HCT116 (cell line): ENCODE measurements around the gene SMOC1. TPM values are rescaled to one million over a fixed set of nuclear protein-coding genes. Genes with fewer than 3 reads are reported as not detected.

Experiments
- ATAC-seq: fragments of 200-7000 bp; cut with Tn5 transposase; 2 replicates; pipeline ENCODE4 v1.9.1; 2020; ENCODE audit warnings: mild to moderate bottlenecking, moderate library complexity
- BruUV-seq: library from RNA; stranded (reverse); fragments of 400-500 nt; replicated peaks from 2 replicates; lab custom pipeline; 2021; lab: Mats Ljungman, UMichigan
- CTCF ChIA-PET: fragments of 300-600 bp; sonication (Branson Sonifier 250); formaldehyde crosslinking; loops from one replicate; lab custom pipeline; 2021; ENCODE audit warnings: antibody characterized with exemption; lab: Charles Lee
- POLR2A ChIA-PET: fragments of 300-600, 350-600 bp; sonication (Branson Sonifier 250); formaldehyde crosslinking; loops from one replicate; lab custom pipeline; 2021; ENCODE audit warnings: antibody characterized with exemption; lab: Charles Lee
- RAD21 ChIA-PET, 2 experiments: fragments of 300-600 bp; sonication (Branson Sonifier 250); formaldehyde crosslinking; loops; one replicate each; lab custom pipeline; 2023; ENCODE audit warnings: low total read pairs in 2 of 2; ENCODE audit not compliant: uncharacterized antibody in 2 of 2, unreplicated experiment in 2 of 2, low non-redundant PET in 1 of 2; lab: Charles Lee
- DNase-seq: peaks from one replicate; pipeline ENCODE4 v3.0.0-alpha.2; 2010; ENCODE audit warnings: low read depth, low spot score
- H2AFZ ChIP-seq: fragments of 200-600 bp; shearing (Covaris generic), sonication (generic); 2 replicates; pipeline ENCODE4 v1.6.1; 2017; ENCODE audit warnings: low read depth, mixed run types, mixed read lengths, antibody characterized with exemption, low read length; ENCODE audit not compliant: poor library complexity, severe bottlenecking
- H3K27ac ChIP-seq: 2 replicates; pipeline ENCODE4 v1.5.1; 2012; ENCODE audit warnings: low read depth, low read length
- H3K27me3 ChIP-seq: fragments of 200-600 bp; sonication (generic); 2 replicates; pipeline ENCODE4 v1.6.1; 2016; ENCODE audit warnings: mixed run types, low read length, mixed read lengths; ENCODE audit not compliant: insufficient read depth
- H3K36me3 ChIP-seq, 2 experiments: fragments of 200-500 bp in 1 of 2; fragments of 200-600 bp in 1 of 2; sonication (Bioruptor generic) in 1 of 2; sonication (generic) in 1 of 2; 2 replicates each; pipeline versions ENCODE4 v1.5.1 to v1.6.1; 2014 to 2016; ENCODE audit warnings: low read length in 2 of 2, inconsistent platforms in 1 of 2, mixed read lengths in 1 of 2, mixed run types in 1 of 2; ENCODE audit not compliant: insufficient read depth in 2 of 2, control insufficient read depth in 1 of 2
- H3K4me1 ChIP-seq, 2 experiments: fragments of 200-600 bp in 1 of 2; sonication (generic) in 1 of 2; 2 replicates each; pipeline versions ENCODE4 v1.5.1 to v1.6.1; 2012 to 2017; ENCODE audit warnings: low read length in 2 of 2, inconsistent platforms in 1 of 2, mild to moderate bottlenecking in 1 of 2, mixed read lengths in 1 of 2, mixed run types in 1 of 2, moderate library complexity in 1 of 2; ENCODE audit not compliant: insufficient read depth in 2 of 2, control insufficient read depth in 1 of 2
- H3K4me2 ChIP-seq: fragments of 200-600 bp; sonication (generic); 2 replicates; pipeline ENCODE4 v1.6.1; 2017; ENCODE audit warnings: mixed run types, low read length, mixed read lengths
- H3K4me3 ChIP-seq, 2 experiments: fragments of 200-600 bp in 1 of 2; sonication (generic) in 1 of 2; replicated peaks in 1 of 2; 2 replicates each; pipeline ENCODE4 v1.5.1; 2011 to 2016; ENCODE audit warnings: low read length in 2 of 2, control low read depth in 1 of 2, low read depth in 1 of 2, mild to moderate bottlenecking in 1 of 2, mixed read lengths in 1 of 2, mixed run types in 1 of 2
- H3K79me2 ChIP-seq: fragments of 200-600 bp; sonication (generic); 2 replicates; pipeline ENCODE4 v1.6.1; 2017; ENCODE audit warnings: mild to moderate bottlenecking, mixed run types, low read length, moderate library complexity, mixed read lengths; ENCODE audit not compliant: insufficient read depth
- H3K9ac ChIP-seq: fragments of 200-600 bp; sonication (generic); 2 replicates; pipeline ENCODE4 v1.6.1; 2016; ENCODE audit warnings: low read length, mixed read lengths
- H3K9me2 ChIP-seq: fragments of 200-600 bp; sonication (generic), shearing (Covaris generic); 2 replicates; pipeline ENCODE4 v1.6.1; 2017; ENCODE audit warnings: mixed run types, mild to moderate bottlenecking, moderate library complexity; ENCODE audit not compliant: insufficient read depth
- H3K9me3 ChIP-seq, 2 experiments: fragments of 200-500 bp in 1 of 2; fragments of 200-600 bp in 1 of 2; sonication (Bioruptor generic) in 1 of 2; sonication (generic) in 1 of 2; 2 replicates each; pipeline ENCODE4 v1.6.1; 2014 to 2017; ENCODE audit warnings: low read length in 2 of 2, mixed read lengths in 2 of 2, inconsistent platforms in 1 of 2, low read depth in 1 of 2, mild to moderate bottlenecking in 1 of 2, mixed run types in 1 of 2, moderate library complexity in 1 of 2; ENCODE audit not compliant: control insufficient read depth in 1 of 2, insufficient read depth in 1 of 2
- H4K20me1 ChIP-seq: fragments of 200-600 bp; sonication (generic), shearing (Covaris generic); 2 replicates; pipeline ENCODE4 v1.6.1; 2017; ENCODE audit warnings: mixed run types, mild to moderate bottlenecking, moderate library complexity; ENCODE audit not compliant: insufficient read depth
- EGR1 ChIP-seq: IDR thresholded peaks from 2 replicates; pipeline ENCODE4 v1.6.1; 2012; ENCODE audit warnings: low read depth
- ELF1 ChIP-seq: IDR thresholded peaks from 2 replicates; pipeline ENCODE4 v1.6.1; 2012; ENCODE audit warnings: low read depth, borderline replicate concordance
- EZH2 ChIP-seq: fragments of 200-600 bp; sonication (generic); IDR thresholded peaks from 2 replicates; pipeline ENCODE4 v1.6.1; 2017; ENCODE audit warnings: antibody characterized with exemption, mixed run types
- EZH2phosphoT487 ChIP-seq: fragments of 200-600 bp; IDR thresholded peaks from 2 replicates; pipeline ENCODE4 v1.6.1; 2018; ENCODE audit warnings: antibody characterized with exemption, borderline replicate concordance
- FOSL1 ChIP-seq: IDR thresholded peaks from 2 replicates; pipeline ENCODE4 v1.6.1; 2012; ENCODE audit warnings: low read depth
- JUND ChIP-seq: IDR thresholded peaks from 2 replicates; pipeline ENCODE4 v1.6.1; 2012
- POLR2AphosphoS5 ChIP-seq: IDR thresholded peaks from 2 replicates; pipeline ENCODE4 v1.6.1; 2011; ENCODE audit warnings: mild to moderate bottlenecking, low read depth, low read length, moderate library complexity
- RAD21 ChIP-seq: IDR thresholded peaks from 2 replicates; pipeline ENCODE4 v1.6.1; 2012; ENCODE audit warnings: low read depth, mild to moderate bottlenecking
- SP1 ChIP-seq: IDR thresholded peaks from 2 replicates; pipeline ENCODE4 v1.6.1; 2012; ENCODE audit warnings: low read depth
- SRF ChIP-seq: IDR thresholded peaks from 2 replicates; pipeline ENCODE4 v1.6.1; 2012; ENCODE audit warnings: low read depth
- TCF7L2 ChIP-seq: IDR thresholded peaks from 2 replicates; pipeline ENCODE4 v1.7.0; 2011; ENCODE audit warnings: borderline replicate concordance, inconsistent platforms; ENCODE audit not compliant: insufficient read depth, insufficient read length; ENCODE audit errors: extremely low read depth
- ZNF274 ChIP-seq: fragments of 200-500 bp; sonication (Bioruptor generic); IDR thresholded peaks from 2 replicates; pipeline ENCODE4 v1.6.1; 2014; ENCODE audit warnings: mild to moderate bottlenecking, low read depth, low read length, inconsistent platforms
- intact Hi-C: fragments of 100-400 bp; cut with micrococcal nuclease; formaldehyde crosslinking; loops from 2 replicates; pipeline ENCODE4 v1.10.0; 2022
- total RNA-seq: library from RNA; stranded (reverse); gene quantifications from one replicate; pipeline ENCODE4 v1.2.1, GENCODE V29; 2021; ENCODE audit not compliant: unreplicated experiment
- TF ChIP-seq, protein P1 (sequence below): IDR thresholded peaks from 2 replicates; pipeline ENCODE4 v1.6.1; 2012
- TF ChIP-seq, protein P2 (sequence below): IDR thresholded peaks from 2 replicates; pipeline ENCODE4 v1.6.1; 2012

Gene SMOC1
- total RNA-seq, 1 experiment from 2014 or later = not detected

DNA sequence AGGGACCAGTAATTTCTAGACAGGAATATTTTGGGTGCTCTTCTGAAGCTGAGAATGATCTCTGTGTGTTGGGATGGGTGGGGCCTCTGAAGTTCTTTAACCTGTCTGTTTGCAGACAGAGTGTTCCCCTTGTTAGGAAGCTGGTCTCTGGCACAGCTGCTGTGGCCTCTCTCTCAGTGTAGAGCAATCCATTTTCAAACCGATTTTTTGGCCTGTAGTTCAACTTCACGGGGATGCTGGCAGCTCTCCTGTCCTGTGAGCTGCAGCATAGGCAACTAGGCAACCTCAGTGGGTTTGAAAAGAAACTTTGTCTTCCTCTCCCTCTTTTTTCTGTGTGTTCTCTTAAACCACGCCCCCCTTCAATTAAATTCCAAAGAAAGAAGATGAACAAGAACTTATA lies 69.1 kb downstream of the SMOC1 start:
- no peak overlapping the region for H3K4me2 ChIP-seq
- H4K20me1 ChIP-seq = no peaks in the 10 kb centered on the region
- ChIA-PET POLR2A (no interaction called here), CTCF (no interaction called here), RAD21 (no interaction called here)
- no peaks in the 10 kb centered on the region for H3K9me3 ChIP-seq
- H2AFZ ChIP-seq = no peak overlapping the region
- no peak overlapping the region for H3K4me3 ChIP-seq
- H3K27ac ChIP-seq = no peak overlapping the region
- intact Hi-C loops = no loop called here
- H3K79me2 ChIP-seq = no peaks in the 10 kb centered on the region
- H3K27me3 ChIP-seq = peaks cover 44% of the 10 kb centered on the region
- H3K9me2 ChIP-seq = no peaks in the 10 kb centered on the region
- no TSS peak for BruUV-seq
- no peak for TF ChIP-seq EZH2phosphoT487
- no peak for TF ChIP-seq ZNF274
- no peak for TF ChIP-seq TCF7L2
- TF ChIP-seq EGR1 = no peak
- TF ChIP-seq EZH2 = no peak
- TF ChIP-seq RAD21 = no peak
- no peak for TF ChIP-seq ELF1
- TF ChIP-seq, protein P1, sequence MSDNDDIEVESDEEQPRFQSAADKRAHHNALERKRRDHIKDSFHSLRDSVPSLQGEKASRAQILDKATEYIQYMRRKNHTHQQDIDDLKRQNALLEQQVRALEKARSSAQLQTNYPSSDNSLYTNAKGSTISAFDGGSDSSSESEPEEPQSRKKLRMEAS = no peak
- no peak for TF ChIP-seq FOSL1
- no peak for TF ChIP-seq SP1
- no peak for TF ChIP-seq POLR2AphosphoS5
- TF ChIP-seq, protein P2, sequence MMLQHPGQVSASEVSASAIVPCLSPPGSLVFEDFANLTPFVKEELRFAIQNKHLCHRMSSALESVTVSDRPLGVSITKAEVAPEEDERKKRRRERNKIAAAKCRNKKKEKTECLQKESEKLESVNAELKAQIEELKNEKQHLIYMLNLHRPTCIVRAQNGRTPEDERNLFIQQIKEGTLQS = no peak
- TF ChIP-seq JUND = no peak
- TF ChIP-seq SRF = no peak
- H3K4me1 ChIP-seq = no peaks in the 10 kb centered on the region
- H3K9ac ChIP-seq = no peak overlapping the region
- DNase-seq (no peak), ATAC-seq (no peak)
- no peaks in the 10 kb centered on the region for H3K36me3 ChIP-seq
